HG02678 (cell line): Measurements from ENCODE around the gene LUC7L.
"Not testable (repeated sequence)": the region's sequence is repeated elsewhere in the genome, so short reads cannot be mapped to it uniquely, and the experiment has no call there.

Experiments used
- ATAC-seq: cut with Tn5 transposase; IDR thresholded peaks from one replicate; pipeline ENCODE4 v1.9.1; 2021; ENCODE audit warnings: mild to moderate bottlenecking, moderate library complexity; ENCODE audit not compliant: unreplicated experiment

LUC7L gene

GRCh38 chr16:263944-264343 is 34.7 kb upstream of the LUC7L start:
- ATAC-seq: no peak

GRCh38 chr16:263182-263774 is 34.0 kb upstream of the LUC7L start:
- no peak for ATAC-seq

- ATAC-seq: no peak
These were observed 33.0 kb upstream of the LUC7L start for GRCh38 chr16:262121-262745.

GRCh38 chr16:261031-261691 is 31.9 kb upstream of the LUC7L start:
- no peak for ATAC-seq

GRCh38 chr16:260326-260725 is 31.1 kb upstream of the LUC7L start:
- no peak for ATAC-seq

- ATAC-seq: no peak
These were observed 30.6 kb upstream of the LUC7L start for GRCh38 chr16:259814-260253.

- ATAC-seq: no peak
These were observed 30.0 kb upstream of the LUC7L start for GRCh38 chr16:259226-259625.

GRCh38 chr16:258091-258490 is 28.8 kb upstream of the LUC7L start:
- not testable (repeated sequence) for ATAC-seq

- no peak for ATAC-seq
These were observed 25.9 kb upstream of the LUC7L start for GRCh38 chr16:255183-255582.

- no peak for ATAC-seq
These were observed 25.2 kb upstream of the LUC7L start for GRCh38 chr16:254461-254860.

GRCh38 chr16:253833-254232 is 24.6 kb upstream of the LUC7L start:
- ATAC-seq: no peak

GRCh38 chr16:252366-253337 is 23.4 kb upstream of the LUC7L start:
- ATAC-seq: no peak

- ATAC-seq: no peak
These were observed 20.2 kb upstream of the LUC7L start for GRCh38 chr16:249431-249830.

GRCh38 chr16:247027-247426 is 17.8 kb upstream of the LUC7L start:
- ATAC-seq: no peak

- no peak for ATAC-seq
These were observed 15.9 kb upstream of the LUC7L start for GRCh38 chr16:245105-245504.

- no peak for ATAC-seq
These were observed 14.1 kb upstream of the LUC7L start for GRCh38 chr16:243348-243747.

GRCh38 chr16:242281-242680 is 13.0 kb upstream of the LUC7L start:
- no peak for ATAC-seq

GRCh38 chr16:240559-240958 is 11.3 kb upstream of the LUC7L start:
- ATAC-seq: no peak

GRCh38 chr16:239948-240277 is 10.7 kb upstream of the LUC7L start:
- no peak for ATAC-seq

GRCh38 chr16:234468-235305 is 5.4 kb upstream of the LUC7L start, which contains the start of gene FAM234A:
Gene FAM234A (plus strand): TSS chr16:234821. CDS start chr16:254414, 19,593 bp downstream.
- peak; percentile 83 for ATAC-seq
